HUES48 (cell line): ENCODE measurements around the gene RPS19.
"Not testable (repeated sequence)": the region's sequence is repeated elsewhere in the genome, so short reads cannot be mapped to it uniquely, and the experiment has no call there.

Experiments used
- H3K27ac ChIP-seq: one replicate; pipeline ENCODE4 v1.7.0; 2013; ENCODE audit warnings: low read depth, low read length, inconsistent platforms
- H3K27me3 ChIP-seq: 2 replicates; pipeline ENCODE4 v1.6.1; 2013; ENCODE audit warnings: mild to moderate bottlenecking, low read length; ENCODE audit not compliant: control insufficient read depth, insufficient read depth
- H3K36me3 ChIP-seq: 2 replicates; pipeline ENCODE4 v1.6.1; 2013; ENCODE audit warnings: low read length; ENCODE audit not compliant: control insufficient read depth, insufficient read depth
- H3K4me1 ChIP-seq: 2 replicates; pipeline ENCODE4 v1.6.1; 2013; ENCODE audit warnings: mild to moderate bottlenecking, low read length; ENCODE audit not compliant: control insufficient read depth, insufficient read depth
- H3K4me3 ChIP-seq: 2 replicates; pipeline ENCODE4 v1.5.1; 2013; ENCODE audit warnings: mild to moderate bottlenecking, low read depth, low read length
- H3K9ac ChIP-seq: 2 replicates; pipeline ENCODE4 v1.6.1; 2013; ENCODE audit warnings: mild to moderate bottlenecking, low read depth, low read length, moderate library complexity
- H3K9me3 ChIP-seq: 2 replicates; pipeline ENCODE4 v1.6.1; 2013; ENCODE audit warnings: low read length; ENCODE audit not compliant: control insufficient read depth, insufficient read depth

The RPS19 gene

DNA sequence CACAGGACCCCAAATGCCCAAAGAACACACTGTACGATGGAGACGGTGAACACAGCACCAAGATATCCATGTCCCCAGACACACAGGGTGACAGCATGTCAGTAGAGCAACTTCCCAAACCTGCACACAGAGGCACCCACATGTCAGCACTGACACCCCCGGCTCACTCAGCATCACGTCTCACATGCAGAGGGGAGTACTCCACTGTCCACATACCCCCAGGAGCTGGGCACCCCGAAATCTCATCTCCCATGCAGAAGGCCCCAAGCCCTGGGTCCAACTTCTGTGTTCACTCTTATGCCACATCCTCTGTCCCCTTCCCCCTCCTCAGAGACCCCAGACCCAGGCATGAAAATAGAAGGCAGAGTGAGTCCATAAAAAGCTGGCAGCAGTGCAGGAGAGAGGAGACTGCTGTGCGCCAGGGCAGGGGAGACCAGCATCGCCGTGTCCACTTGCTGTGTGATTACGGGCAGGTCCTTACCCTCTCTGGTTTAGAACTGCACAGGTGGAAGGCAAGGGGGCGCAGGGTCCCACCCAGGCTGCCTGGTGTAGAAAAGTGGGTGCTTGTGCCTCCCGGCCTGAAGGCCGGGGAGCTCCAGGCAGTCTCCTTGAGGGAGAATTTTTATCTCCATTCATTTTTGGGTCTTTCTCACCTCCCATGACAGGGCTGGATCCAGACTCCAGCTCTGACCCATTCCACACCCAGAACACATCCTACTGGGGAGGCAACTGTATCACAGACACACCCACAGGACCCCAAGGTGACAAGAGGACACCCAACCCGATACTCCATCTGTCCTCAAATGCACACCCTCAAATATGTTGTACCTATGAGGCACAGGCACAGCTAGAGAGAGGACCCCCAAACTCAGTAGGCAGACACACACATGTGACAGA is 51.2 kb downstream of the RPS19 start:
- Histone ChIP-seq H3K9ac (no peak overlapping the region), H3K9me3 (no peaks in the 10 kb centered on the region), H3K36me3 (0 out of 2 replicates have a peak, but pooled peaks cover 4% of the 10 kb centered on the region), H3K4me1 (peaks cover 5% of the 10 kb centered on the region; the same call in 1 of the 2 replicates), H3K27ac (no peak overlapping the region), H3K4me3 (no peak overlapping the region), H3K27me3 (peaks cover 80% of the 10 kb centered on the region)

DNA sequence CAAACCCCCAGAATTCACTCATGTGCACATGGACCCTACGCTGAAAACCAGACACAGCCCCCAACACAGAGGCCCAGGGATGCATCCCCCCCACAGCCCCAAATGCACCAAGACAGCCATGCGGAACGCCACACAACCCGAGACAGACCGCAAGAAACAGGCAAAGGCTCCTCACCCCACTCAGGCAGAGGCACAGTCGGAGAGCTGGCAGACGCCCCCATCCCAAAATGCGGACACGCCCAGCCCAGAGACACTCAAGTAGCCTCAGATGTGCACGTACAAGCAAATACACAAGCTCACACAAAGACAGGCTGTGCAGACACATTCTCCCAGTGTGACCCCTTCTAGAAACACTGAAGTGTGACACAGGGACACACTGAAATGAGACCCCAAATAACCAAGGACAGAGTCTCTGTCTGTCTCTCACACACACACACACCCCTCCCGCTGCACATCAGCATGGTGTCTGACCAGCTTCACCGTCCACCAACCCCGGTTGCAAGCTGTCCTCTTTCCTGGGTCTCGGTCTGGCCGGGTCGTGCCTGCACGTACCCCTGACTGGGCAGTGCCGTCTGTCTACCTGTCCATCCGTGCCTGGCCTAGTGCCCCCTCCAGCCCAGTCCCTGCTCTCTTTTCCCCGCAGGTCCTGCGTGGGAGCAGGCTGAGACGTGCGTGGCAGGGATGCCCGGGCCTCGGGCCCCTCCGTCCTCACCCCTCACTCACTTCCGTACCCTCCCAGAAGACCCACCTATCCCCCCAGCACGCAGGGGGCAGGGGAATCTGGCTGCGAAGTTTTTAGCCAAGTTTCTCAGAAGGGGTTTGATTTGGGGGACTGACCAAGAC is 52.1 kb downstream of the RPS19 start:
- H3K27me3 ChIP-seq, result peaks cover 89% of the 10 kb centered on the region
- H3K9ac ChIP-seq, result no peak overlapping the region

DNA sequence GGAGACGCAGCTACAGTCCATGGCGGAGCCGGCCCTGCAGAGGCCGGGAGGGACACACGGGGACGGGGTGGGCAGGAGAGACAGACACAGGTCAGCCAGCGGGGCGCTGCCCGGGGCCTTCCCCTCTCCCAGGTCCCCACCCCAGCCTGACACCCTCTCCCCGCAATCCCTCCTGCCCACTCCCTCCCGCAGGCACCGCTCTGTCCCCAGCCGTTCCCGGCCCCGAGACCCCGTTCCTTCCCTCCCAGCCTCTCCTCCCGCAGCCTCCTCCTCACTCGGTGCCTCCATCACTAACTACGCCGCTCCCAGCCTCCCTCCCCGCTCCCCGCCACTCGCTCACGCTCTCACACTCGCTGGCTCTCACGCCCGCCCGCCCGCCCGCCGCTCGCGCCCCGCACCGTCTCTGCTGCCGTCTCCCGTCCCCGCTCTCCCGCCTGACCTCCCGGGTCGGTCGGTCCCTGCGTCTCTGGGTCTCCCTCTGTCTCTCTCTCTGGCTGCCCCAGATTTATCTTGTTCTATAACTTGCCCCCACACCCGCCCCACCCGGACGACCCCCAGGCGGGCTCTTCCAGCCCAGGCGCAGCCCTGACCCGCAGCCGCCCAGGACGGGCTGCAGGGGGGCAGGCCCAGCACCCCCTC is 53.0 kb downstream of the RPS19 start:
- H3K4me1 ChIP-seq, result peaks cover 5% of the 10 kb centered on the region; the same call in 1 of the 2 replicates

More for the DNA sequence above, 52.1 kb downstream of the RPS19 start:
- Histone ChIP-seq H3K4me1 (peaks cover 5% of the 10 kb centered on the region; the same call in 1 of the 2 replicates), H3K4me3 (peak overlapping the region; percentile 51; the same call in 1 of the 2 replicates), H3K9me3 (no peaks in the 10 kb centered on the region), H3K36me3 (no peaks in the 10 kb centered on the region), H3K27ac (no peak overlapping the region)

DNA sequence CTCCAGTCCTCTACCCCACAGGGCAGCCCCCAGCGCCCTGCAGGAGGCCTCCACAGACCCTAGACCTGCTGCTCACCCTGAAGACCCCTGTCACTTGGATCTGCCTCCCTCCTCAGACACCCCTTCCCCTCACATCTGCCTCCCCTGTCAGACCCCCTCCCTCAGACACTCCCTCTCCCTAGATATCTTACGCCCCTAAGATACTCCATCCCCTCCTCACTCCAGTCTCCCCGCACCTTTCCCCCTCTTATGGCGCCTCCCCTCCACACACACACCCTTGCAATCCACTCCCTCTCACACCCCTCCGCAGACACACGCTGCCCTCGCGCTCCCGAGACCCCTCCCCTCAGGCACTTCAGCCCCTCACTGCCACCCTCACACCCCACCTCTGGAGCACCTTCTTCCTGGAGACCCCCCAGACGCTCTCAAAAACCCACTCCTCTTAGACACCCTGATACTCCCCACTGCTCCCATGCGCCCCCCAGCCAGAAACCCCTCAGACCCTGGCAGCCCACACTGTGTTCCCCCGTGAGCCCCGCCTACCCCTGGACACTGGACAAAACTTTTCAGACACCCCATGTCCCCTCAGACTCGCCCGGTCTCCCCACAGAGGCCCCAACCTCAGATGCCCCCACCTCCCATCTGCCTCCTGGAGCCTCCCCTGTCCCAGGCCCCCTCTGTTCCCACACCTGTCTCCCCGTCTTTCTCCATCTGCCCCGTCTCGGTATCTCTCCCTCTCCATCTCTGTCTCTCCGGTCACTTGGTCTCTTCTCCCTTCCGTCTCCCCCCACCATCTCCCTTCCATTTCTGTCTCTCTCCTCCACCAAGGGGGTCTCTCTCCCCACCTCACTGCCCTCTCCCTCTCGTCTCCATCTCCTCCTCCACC is 53.7 kb downstream of the RPS19 start:
- H3K36me3 ChIP-seq, result no peaks in the 10 kb centered on the region
- peaks cover 100% of the 10 kb centered on the region for H3K27me3 ChIP-seq
- H3K4me3 ChIP-seq, result peak overlapping the region; percentile 51; the same call in 1 of the 2 replicates
- no peak overlapping the region for H3K27ac ChIP-seq
- no peak overlapping the region for H3K9ac ChIP-seq
- peaks cover 5% of the 10 kb centered on the region; the same call in 1 of the 2 replicates for H3K4me1 ChIP-seq
- H3K9me3 ChIP-seq, result no peaks in the 10 kb centered on the region

More for the DNA sequence above, 53.0 kb downstream of the RPS19 start:
- H3K9me3 ChIP-seq, result no peaks in the 10 kb centered on the region
- H3K27me3 ChIP-seq, result peaks cover 98% of the 10 kb centered on the region
- H3K4me3 ChIP-seq, result peak overlapping the region; percentile 51
- no peaks in the 10 kb centered on the region for H3K36me3 ChIP-seq
- no peak overlapping the region for H3K27ac ChIP-seq
- H3K9ac ChIP-seq, result no peak overlapping the region

DNA sequence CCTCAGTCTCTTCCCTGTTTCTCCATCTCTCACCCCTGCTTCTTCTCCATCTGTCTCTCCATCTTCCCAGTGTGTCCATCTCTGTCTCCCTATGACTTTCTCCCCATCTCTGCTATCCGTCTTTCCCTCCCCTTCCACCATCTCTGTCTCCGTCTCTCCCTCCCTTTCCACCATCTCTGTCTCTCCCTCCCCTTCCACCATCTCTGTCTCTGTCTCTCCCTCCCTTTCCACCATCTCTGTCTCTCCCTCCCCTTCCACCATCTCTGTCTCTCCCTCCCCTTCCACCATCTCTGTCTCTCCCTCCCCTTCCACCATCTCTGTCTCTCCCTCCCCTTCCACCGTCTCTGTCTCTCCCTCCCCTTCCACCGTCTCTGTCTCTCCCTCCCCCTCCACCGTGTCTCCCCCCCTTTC is 54.4 kb downstream of the RPS19 start:
- H3K36me3 ChIP-seq, H3K27ac ChIP-seq, H3K4me3 ChIP-seq, H3K9me3 ChIP-seq, H3K4me1 ChIP-seq, H3K9ac ChIP-seq: not testable (repeated sequence)
- peaks cover 100% of the 10 kb centered on the region for H3K27me3 ChIP-seq

DNA sequence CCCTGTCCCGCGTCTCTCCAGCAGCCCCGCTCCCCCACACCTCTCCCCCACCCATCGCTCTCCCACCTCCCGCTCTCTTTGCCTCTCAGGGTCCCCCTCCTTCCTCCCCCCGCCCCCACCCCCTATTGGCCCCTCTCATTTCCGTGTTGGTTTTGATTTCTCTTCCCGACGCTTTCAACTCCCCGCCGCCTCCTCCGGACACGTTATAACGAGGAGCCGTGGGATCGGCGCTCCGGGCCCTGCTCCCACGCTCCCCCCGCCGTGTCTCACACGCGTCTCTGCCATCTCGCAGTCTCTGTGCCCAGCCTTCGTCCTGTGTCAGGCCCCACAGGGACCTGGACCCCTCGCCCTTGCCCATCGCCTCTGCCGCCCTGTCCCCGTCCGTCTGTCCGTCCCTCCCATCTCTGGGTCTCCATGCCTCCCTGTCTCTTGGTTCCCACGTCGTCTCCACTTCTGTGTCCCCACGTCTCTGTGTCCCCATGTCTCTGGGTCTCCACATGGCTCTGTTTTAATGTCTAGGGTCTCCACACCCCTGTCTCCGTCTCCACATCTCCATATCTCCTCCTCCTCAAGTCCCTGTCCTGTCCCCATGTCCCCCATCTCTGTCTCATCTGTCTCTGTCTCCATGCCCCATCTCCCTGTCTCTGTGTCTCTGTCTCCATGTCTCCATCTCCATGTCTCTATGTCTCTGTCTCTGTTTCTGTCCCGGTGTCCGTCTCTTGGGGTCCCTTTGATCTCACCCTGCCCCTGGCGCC is 55.1 kb downstream of the RPS19 start:
- Histone ChIP-seq H3K27ac (no peak overlapping the region), H3K27me3 (peaks cover 100% of the 10 kb centered on the region), H3K36me3 (no peaks in the 10 kb centered on the region), H3K4me1 (peaks cover 5% of the 10 kb centered on the region; the same call in 1 of the 2 replicates), H3K9me3 (no peaks in the 10 kb centered on the region), H3K4me3 (no peak overlapping the region), H3K9ac (no peak overlapping the region)

DNA sequence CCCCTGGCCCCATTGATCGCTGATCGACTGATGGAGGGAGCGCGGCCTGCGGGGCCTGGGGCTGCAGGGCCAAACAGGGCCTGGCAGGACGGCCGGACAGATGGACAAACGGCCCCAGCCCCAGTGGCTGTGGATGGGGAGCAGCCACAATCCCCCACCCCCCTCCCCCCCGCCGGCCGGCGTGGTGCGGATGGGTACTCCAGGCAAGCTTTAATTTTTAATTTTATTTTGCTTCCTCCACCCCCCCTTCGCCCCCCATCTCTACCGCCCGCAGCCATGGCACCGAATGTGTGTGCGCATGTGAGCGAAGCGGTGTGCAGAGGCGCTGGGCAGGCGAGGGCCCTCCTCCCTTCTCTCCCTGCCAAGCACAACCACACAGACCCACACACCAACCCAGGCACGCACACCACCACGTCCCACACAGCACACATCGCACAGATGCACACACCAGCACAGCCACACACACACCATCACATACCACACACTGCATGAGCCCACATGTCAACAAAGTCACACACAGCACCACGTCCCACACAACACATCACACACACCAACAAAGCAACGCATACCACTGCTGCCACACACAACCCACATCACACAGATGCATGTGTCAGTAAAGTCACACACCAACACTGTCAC is 55.8 kb downstream of the RPS19 start:
- Histone ChIP-seq H3K27ac (no peak overlapping the region), H3K36me3 (no peaks in the 10 kb centered on the region), H3K4me1 (peaks cover 5% of the 10 kb centered on the region; the same call in 1 of the 2 replicates), H3K4me3 (no peak overlapping the region), H3K9ac (no peak overlapping the region), H3K9me3 (no peaks in the 10 kb centered on the region), H3K27me3 (peaks cover 100% of the 10 kb centered on the region)

DNA sequence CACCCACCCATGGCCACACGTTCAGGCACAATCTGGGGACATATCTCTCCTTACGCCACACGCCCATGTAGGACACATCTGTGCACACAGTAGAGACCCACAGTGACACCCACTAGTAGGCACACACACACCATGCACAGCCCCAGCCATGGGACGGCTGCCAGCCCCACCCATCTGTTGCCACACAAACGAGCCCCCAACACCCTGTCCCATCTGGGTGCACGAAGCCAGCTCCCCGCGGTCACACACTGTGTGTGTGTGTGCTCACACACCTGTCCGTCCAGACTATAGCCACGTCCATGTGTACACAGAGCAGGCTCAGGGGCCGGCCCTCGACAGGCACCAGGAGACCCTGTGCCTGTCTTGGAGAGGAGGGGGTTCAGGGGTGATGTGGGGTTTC is 57.6 kb downstream of the RPS19 start:
- Histone ChIP-seq H3K9me3 (no peaks in the 10 kb centered on the region), H3K36me3 (no peaks in the 10 kb centered on the region), H3K9ac (no peak overlapping the region), H3K27ac (no peak overlapping the region), H3K4me3 (no peak overlapping the region), H3K4me1 (no peaks in the 10 kb centered on the region; the same call in 1 of the 2 replicates), H3K27me3 (peaks cover 100% of the 10 kb centered on the region)

DNA sequence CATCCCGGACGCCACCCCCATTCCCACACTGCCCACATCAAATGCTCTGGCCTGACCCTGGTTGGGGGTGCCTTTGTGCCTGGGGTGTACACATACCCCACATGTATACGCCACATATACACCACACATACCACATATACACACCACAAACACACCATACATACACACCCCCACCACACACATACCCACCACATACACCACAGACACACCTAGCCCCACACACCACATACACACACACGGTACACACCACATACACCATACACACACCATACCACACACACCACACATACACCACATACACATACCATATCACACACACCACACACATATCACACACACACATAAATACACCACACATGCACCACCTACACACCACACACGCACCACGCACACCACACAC is 58.0 kb downstream of the RPS19 start:
- H3K9me3 ChIP-seq, result no peaks in the 10 kb centered on the region
- H3K4me3 ChIP-seq, result no peak overlapping the region
- H3K36me3 ChIP-seq, result no peaks in the 10 kb centered on the region
- H3K27me3 ChIP-seq, result peaks cover 100% of the 10 kb centered on the region
- H3K9ac ChIP-seq, result no peak overlapping the region
- no peak overlapping the region for H3K27ac ChIP-seq
- H3K4me1 ChIP-seq, result no peaks in the 10 kb centered on the region; the same call in 1 of the 2 replicates
